Measurements from ENCODE around the gene NACC2.
"Not testable (repeated sequence)": the region's sequence is repeated elsewhere in the genome, so short reads cannot be mapped to it uniquely, and the experiment has no call there.

NACC2 gene

DNA sequence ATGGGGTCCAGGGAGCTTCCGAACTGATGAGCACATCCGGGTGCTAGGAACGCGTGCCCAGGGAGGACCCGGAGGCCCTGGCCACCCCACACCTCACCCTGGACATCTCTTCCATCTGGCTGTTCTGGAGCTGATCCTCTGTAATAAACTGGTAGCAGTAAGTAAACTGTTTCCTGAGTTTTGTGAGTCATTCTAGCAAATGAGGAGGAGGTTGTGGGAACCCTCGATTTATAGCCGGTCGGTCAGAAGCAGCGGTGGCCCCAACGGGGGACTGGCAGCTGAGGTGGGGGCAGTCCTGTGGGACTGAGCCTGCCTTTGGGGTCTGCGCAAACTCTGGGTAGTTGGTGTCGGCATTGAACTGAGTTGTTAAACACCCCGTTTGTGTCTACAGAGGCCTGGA is 118.6 kb downstream of the NACC2 start:
- no peak for DNase-seq (ENCODE audit: low spot score)

DNA sequence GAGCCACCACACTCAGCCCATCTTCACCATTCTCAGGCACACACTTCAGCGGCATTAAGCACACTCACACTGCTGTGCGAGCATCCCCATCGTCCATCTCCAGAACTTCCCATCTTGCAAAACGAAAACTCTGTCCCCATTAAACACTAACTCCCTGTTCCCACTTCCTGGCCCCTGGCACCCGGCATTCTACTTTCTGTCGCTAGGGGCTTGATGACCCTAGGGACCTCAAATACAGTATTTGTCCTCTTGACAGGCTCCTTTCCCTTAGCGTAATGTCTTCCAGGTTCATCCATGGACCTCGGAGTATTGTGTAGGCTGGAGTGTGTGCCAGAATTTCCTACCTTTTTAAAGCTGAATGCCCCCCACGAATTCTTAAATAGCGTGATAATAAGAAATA is 119.3 kb downstream of the NACC2 start:
- no peak for DNase-seq (ENCODE audit: low spot score)

DNA sequence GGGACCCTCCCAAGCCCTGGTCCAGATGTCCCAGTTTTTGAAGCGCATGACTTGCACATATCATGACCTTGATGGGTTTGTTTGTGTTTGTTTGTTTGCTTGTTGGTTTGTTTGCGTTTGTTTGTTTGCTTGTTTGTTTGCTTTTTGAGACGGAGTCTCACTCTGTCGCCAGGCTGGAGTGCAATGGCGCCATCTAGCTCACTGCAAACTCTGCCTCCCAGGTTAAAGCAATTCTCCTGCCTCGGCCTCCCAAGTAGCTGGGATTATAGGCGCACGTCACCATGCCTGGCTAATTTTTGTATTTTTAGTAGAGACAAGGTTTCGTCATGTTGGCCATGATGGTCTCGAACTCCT is 120.9 kb downstream of the NACC2 start:
- DNase-seq (ENCODE audit: low spot score): no peak

DNA sequence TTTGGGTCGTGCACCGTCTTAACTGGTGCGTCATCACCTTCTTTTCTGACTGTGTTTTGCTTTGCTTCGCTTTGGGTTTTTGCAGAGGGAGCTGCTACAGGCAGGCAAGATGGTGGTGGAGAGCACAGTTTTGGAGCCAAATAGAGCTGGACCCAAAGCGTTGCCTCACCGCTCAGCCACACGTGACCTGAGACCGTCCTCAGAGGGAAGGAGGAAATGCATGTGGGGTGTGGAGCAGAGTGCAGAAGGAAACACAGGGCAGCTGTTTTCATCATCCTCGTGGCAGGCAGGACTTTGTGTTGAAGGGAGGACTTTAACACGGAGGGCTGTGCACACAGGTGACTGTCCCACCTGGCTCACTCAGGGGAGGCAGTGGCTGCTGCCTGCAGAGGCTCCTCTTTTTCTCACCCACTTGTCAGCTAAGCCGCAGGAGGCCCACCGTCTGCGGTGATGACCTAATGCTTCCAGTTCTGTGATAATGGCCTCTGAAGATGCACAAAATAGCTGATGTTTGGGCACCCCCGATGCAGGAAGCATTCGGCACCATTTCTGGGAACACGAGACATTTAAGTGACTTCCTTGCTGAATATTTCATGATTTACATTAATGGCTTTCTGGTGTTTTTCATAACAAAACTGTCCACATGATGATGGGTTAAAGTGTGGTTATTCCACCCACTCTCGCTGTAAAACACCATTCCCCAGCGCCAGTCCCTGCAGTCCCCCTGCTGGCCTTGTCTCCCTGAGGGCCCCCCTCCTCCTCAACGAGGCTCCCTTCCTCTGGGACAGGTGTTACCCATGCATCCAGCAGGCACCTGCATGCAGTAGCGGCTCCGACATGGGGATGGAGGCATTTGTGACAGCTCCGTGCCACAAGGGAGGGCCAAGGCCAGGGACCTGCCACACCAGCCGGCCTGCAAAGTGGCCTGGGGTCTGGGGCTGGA is 121.5 kb downstream of the NACC2 start:
- no peak for DNase-seq (ENCODE audit: low spot score)

DNA sequence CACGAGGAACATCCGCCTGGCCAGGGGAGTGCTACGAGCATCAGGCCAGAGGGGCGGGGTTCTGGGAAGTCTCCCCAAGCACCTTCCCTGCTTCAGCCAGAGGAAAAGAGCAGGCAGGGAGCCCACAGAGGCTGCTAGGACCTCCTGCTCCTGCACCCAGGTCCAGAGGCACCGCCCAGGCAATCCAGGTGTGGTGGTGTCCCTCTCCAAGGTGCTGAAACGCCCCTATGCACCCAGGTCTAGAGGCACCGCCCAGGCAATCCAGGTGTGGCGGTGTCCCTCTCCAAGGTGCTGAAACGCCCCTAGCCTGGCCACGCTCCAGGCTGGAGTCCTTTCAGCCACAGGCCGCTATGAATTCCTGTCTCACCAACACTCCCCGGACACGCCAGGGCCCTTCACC is 123.2 kb downstream of the NACC2 start:
- DNase-seq (ENCODE audit: low spot score): no peak

DNA sequence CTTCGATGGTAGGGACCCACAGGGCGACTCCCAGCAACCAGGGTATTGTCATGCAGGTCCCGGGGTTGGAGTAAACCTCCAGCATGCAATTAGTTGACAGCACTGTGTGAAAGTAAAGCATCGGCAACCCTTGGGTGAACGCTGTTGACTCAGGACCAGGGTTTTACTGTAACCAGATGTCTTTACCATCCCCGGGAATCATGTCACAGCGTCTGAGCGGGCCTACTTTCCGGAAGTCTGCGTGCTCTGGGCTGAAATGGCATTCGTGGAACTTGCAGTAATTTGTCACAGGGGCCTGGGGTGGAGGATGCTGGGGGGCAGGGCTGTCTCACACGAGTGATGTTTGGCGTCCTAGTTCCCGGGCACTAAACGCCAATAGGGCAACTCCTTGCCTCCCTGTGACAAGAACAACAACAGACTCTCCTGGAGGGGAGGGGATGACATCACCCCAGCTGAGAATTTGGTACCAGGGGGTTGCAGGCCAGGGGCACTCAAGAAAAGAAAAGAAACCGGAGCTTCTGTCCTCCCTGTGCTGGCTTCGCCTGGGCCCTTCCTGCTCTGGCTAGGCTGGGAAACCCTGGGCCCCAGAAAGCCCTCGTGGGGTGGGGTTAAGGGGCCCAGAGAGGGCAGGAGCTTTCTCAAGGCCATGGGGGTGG is 123.8 kb downstream of the NACC2 start:
- DNase-seq (ENCODE audit: low spot score): no peak

DNA sequence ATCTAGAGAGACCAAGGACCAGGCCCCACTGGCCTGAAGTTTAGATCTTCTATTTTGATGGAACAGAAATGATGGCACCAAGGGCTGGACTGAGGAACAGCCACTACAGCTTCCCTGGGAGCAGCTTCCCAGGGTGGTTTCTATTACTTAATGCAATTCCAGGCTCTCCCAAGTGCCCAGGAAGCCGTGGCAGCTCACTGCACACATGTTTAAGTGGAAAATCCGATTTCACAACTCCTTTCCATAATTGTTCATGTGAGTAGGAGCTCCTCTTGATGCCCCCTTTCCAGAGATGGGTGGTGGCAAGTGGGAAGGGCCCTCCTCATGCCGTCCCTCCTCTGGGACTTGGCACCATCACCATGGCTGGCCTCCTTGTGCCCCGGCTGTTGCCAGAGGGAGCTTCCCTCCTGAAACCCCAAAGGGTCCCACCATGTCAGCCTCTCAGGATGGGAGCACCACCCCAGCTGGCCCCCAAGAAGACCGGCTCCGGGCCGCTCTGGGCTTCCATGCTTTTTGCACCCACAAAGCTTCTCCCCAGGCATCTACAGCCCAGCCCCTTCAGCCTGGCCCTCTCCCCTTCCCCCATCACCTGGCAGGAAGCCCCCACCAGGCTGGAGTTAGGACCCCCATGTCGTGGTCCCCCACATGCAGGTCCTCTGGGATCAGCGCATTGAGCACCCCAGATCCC is 124.8 kb downstream of the NACC2 start:
- DNase-seq (ENCODE audit: low spot score): no peak

DNA sequence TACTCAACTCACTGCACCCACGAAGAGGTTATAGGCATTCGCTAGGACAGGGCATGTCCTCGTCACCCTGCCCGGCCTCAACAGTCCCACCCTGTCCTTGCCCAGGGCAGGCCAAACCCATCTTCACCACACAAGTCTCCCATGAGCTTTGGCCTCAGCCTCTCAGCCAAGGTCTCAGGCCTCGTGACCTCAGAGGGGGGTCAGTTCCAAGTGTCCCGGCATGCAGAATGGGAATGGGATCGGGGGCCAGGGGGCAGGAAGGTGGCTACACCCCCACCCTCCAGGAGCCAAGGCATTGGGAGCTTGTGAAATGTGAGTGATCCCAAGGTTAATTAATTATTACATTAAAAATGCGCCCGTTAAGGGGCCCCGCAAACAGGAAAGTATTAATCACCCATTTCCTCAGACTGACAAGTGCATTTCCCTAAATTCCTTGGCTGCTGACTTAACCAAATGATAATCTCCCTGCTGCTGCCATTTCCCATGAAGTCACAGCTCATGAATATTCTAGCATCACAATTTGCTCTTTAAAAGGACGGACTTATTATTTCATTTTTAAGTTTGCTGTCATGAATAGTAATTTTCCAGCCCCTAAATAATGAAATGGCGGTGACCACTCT is 125.9 kb downstream of the NACC2 start:
- DNase-seq (ENCODE audit: low spot score): no peak

DNA sequence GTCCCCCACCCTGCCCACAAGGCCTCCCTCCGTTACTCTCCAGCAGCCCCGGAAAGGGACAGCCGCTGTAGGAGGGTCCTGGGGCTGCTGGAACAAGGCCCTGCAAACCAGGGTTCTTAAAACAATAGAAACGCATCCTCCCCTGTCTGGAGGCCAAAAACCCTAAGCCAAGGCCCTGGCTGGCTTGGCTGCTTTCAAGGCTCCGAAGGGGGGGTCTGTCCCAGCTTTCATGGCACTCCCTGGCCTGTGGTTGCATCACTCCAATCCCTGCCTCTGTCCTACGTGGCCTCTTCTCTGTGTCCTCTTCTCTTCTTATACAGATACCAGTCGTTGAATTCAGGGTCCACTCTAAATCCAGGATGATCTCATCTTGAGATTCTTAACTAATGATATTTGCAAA is 126.5 kb downstream of the NACC2 start:
- no peak for DNase-seq (ENCODE audit: low spot score)

DNA sequence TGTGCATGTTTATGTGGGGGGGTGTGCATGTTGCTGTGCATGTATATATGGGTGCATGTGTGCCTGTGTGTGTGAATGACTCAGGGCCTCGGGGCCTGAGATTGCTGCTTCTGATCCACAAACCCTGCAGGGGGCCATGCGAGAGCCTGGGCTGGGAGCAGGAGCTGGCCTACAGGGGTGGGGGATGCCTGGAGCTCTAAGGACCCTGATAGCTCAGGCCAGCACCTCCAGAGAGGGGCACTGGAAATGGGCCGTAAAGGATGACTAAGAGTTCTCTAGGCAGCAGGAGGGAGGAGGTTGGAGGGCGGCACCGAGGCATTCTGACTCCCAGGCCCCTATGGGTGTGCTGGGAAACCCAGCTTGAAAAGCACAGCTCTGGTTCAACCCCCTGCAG is 127.0 kb downstream of the NACC2 start:
- no peak for DNase-seq (ENCODE audit: low spot score)

DNA sequence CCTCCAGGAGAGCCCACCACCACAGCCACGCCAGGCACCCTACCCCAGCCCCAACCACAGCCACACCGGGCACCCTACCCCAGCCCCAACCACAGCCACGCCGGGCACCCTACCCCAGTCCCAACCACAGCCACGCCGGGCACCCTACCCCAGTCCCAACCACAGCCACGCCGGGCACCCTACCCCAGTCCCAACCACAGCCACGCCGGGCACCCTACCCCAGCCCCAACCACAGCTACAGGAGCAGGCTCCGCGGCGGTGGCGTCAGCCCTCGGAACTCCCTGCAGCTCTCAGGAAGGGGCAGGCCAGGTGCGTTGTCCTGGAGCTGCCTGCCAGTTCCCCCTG is 128.2 kb downstream of the NACC2 start:
- not testable (repeated sequence) for DNase-seq (ENCODE audit: low spot score)

DNA sequence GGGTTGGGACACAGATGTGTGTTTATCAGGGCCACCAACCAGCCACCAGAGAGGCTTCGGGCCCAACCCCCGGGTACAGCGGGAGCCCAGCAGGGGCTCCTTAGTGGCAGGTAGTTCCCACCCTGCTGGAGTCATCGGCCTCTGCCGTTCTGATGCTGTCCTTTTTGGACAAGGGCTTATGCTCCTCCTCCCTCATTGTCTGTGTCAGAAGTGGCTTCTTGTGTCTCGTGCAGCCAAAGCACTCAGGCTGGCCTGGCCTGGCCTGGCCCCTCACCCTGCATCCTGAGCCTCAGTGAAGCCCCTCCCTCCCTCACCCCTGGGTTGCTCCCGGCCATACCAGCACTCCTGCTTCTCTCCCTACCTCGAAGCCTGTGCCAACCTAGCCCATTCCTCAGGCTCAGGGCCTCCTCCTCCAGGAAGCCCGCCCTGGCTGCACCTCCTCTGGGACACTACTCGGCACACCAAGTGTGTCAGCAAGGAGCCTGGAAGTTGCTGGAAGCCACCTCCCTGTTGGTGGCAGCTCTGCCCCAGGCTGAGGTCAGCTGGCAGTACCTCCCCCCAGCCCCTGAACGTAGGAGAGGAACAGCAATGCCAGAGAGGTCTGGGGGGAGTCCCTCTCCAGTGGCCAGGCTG is 129.8 kb downstream of the NACC2 start:
- DNase-seq (ENCODE audit: low spot score): no peak

DNA sequence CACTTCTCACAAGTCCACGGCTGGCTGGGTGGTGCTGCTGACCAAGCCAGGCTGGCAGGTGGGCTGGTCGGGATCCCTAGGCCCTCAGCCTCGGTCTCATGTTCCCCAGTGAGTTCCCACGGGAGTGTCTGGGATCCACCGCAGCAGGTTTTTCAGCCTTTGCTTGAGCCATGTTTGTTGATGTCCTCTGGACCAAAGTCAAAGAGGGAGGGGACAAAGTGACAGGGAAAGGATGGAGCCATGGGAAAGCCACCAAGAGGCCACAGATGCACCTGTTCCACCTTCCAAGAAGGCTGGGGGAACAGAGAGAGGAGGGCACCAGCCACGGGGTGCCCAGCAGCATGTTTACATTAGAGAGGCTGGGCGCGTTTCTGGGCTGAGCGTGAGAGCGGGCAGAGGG is 131.2 kb downstream of the NACC2 start:
- no peak for DNase-seq (ENCODE audit: low spot score)

DNA sequence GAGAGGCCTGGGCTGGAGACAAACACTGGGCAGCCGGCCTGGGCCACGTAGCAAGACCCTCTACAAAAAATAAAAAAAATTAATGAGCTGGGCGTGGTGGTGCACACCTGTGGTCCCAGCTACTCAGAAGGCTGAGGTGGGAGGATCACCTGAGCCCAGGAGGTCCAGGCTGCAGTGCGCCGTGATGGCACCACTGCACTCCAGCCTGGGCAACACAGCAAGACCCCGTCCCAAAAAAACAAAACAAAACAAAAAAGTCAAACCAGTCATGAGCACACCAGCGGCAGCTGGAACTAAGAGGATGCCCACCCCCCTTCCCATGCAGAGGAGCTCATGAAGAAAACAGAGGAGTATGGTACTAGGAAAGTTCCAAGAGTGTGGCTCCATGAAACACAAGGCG is 131.8 kb downstream of the NACC2 start:
- DNase-seq (ENCODE audit: low spot score): no peak

DNA sequence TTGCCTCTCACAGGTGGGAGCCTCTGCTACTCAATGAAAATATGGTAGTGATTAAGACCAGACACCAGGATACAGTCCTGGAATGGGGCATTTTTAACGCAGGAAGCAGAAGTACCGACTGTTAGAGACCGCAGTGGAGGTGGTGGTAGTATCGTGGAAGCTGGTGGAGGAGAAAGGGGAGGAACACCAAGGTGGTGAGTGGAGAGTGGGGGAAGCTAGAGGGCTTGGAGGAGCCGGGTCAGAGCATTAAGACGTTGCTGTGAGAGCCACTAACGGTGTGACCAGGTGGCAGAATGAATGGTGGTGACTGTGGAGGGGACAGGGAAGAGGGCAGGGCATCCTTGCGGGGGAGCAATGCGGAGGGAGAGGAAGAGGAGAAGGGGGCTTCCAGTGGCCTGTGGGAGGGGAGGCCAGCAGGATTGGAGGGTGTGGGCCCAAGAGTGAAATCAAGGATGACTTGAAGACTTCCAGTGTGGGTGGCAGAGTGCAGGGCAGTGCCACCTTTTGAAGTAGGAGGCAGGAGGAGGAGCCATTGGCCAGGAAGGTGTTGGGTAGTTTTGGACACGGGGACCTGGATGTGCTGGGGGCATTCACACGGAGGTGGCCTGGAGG is 132.3 kb downstream of the NACC2 start:
- no peak for DNase-seq (ENCODE audit: low spot score)

DNA sequence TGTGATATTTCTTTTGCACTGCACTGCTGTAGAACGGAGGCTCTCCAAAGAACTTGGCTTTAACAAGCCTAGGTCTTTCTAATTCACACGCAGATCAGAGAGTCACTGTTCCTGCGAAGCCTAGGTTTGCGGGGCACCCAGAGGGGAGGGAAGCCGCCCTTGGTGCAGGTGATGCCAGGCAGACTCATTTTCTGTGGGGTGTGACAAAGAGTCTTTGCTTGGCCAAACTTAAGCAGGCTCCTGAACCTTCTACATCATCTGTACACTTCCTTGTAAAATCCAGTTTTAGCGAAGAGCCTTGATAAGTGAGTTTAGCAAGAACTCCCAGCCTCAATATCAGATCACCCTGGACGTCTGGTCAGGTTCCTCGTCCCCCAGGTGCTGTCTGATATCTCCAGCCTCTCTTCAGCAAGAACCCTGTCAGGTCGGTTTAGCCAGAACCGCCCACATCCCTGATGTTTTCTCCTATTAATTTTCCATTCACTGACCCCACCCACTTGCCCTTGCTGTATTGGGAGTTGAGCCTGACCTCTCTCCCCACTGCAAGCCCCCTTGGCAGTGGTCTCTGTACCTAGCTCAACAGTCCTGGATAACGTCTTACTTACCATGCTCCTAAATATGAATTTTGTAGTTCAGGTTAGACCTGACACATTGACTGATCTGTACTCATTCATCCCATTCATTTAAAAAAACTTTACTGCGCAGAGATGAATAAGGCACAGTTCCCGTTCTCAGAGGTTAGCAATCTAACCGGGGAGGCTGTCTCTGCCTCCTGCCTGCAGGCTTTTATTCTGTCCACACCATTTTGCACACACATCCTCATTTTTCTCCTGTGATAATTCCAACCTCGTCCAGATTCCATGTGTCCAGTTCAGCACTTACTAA is 133.0 kb downstream of the NACC2 start:
- no peak for DNase-seq (ENCODE audit: low spot score)

DNA sequence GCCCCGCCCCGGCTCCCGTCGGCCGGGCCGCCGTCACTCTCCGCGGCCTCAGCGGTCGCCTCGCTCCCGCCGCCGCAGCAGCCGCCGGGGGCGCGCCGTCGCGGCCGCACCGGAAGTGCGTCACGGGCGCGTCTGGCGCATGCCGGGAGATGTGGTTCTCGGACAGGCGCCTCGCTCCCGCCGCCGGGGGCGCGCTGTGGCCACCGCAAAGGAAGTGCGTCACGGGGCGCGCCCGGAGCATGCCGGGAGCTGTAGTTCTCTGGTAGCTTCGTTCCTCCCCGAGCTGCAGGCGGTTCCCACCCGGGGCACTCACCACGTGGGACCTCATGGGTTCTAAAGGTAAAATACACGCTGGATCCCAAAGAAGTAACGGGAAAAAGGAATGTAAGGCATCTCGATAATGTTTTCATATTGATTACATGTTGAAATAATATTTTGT is 133.8 kb downstream of the NACC2 start, which contains the start of gene UBAC1:
Gene UBAC1, minus strand, starts transcription at position 97 of the 439 bp plus-strand sequence. CDS start 211 bp downstream, outside the sequence.
- DNase-seq (ENCODE audit: low spot score): peak; percentile 97

DNA sequence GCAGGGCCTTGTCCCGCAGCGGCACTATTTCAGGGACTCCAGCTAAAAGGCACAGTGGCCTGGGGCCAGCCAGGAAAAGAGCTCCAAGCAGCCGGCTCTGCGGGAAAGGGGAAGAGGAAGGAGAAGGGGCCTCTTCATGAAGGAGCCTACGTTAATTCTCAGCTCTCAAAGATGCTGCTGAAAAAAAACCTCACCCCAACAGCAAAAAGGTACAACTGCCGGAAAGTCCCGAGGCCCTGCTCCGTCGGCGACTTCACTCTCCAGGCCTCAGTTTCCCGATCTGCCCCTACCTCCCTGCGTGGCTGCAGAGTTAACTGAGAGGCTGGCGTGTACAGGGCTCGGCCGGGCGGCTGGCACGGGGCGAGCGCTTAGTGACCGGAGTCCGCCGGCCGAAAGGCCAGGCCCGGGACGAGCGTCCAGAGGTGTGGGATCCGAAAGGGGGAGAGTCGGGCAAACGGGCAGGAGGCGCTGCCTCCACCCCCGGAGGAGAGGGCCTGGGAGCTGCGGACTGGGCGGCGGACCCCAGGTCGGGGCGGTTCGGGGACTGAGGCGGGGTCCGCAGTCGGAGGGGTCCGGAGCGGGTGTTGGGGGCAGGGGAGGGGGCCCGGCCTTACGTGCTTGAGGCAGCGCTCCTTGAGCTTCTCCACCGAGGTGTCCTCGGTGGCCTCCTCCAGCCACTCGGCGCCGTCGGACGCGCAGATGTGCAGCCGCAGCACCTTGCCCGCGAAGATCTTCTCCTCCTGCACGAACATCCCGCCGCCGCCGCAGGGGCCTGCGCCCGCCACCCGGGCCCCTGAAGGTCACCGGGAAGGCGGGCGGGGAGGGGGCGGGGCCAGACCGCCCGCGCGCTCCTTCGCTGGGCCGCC is 134.4 kb downstream of the NACC2 start:
- DNase-seq (ENCODE audit: low spot score): no peak

DNA sequence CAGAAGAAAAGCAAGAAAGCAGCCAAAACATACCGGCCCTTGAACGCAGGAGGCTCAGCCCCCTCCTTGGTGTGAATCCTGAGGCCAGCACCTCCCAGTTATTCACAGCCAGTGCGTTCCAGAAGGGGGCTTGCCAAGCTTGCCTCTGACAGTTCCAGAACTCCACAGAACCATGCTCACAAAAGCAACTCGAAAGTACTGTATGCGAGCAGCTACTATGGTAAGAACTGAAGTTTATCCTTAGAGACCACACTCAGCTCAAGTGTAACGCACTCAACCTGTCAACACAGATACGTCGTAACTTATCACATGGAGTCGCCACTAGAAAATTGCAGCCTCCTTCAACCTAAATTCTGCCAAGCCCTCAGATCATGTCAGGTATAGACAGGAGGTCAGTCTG is 135.3 kb downstream of the NACC2 start:
- DNase-seq (ENCODE audit: low spot score): peak; percentile 80

DNA sequence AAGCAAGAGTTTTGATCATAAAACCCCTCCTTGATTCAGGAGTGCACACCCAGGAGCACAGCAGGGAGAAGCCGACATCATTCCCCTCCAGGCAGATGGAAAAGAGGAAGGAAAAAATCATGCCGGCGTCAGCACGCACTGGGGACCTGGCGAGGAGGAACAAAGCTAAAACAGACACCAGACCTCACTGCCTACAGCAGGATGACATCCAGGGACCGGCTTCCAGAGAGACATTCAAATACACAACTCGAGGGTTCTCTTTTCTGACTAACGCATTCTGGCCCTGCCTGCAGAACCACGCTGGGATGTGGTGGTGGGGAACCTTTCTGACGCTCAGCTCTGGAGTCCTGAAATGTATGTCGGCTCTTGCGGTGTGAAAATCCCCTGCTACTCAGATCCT is 136.6 kb downstream of the NACC2 start:
- DNase-seq (ENCODE audit: low spot score): peak; percentile 44

Data from hematopoietic multipotent progenitor cell treated with erythropoietin and hydrocortisone succinate and interleukin-3 and kit ligand, for 15 days (in vitro differentiated cells).